Prostate gland (tissue), 2 donors: ENCODE results near the gene ZNF57. TPM values are rescaled to one million over a fixed set of nuclear protein-coding genes. Genes with fewer than 3 reads are reported as not detected.
A peak's percentile ranks its signal among the peaks of the same experiment; 100 is the strongest.

Source experiments
- DNase-seq: peaks from one replicate; pipeline ENCODE4 v3.0.0-alpha.2; 2019; ENCODE audit warnings: low spot score
- H3K27ac ChIP-seq, 2 donors: fragments of 200-600 bp; sonication (generic); 2 replicates each; pipeline ENCODE4 v1.5.1; 2017 to 2019
- H3K27me3 ChIP-seq: fragments of 200-600 bp; sonication (generic); replicated peaks from 2 replicates; pipeline ENCODE4 v1.5.1; 2019; ENCODE audit not compliant: insufficient read depth
- H3K36me3 ChIP-seq, 2 donors: fragments of 200-600 bp; sonication (generic); 1 replicate in 1 of 2; 2 replicates in 1 of 2; pipeline versions ENCODE4 v1.5.1 to v1.8.1; 2017 to 2019
- H3K4me1 ChIP-seq: fragments of 200-600 bp; sonication (generic); replicated peaks from 2 replicates; pipeline ENCODE4 v1.5.1; 2019
- H3K4me3 ChIP-seq, 2 donors: fragments of 200-600 bp; sonication (generic); 2 replicates each; pipeline ENCODE4 v1.5.1; 2017 to 2019
- H3K9me3 ChIP-seq: fragments of 200-600 bp; sonication (generic); 2 replicates; pipeline ENCODE4 v1.5.1; 2017
- CTCF ChIP-seq, 4 experiments: fragments of 200-600 bp in 2 of 4; fragments of 450-650 bp in 2 of 4; sonication (generic) in 2 of 4; IDR thresholded peaks; 1 replicate in 3 of 4; 2 replicates in 1 of 4; pipeline ENCODE4 v1.5.1; 2016 to 2019; ENCODE audit warnings: antibody characterized with exemption in 4 of 4, mild to moderate bottlenecking in 2 of 4, moderate library complexity in 2 of 4
- POLR2A ChIP-seq: fragments of 450-650 bp; IDR thresholded peaks from one replicate; pipeline ENCODE4 v1.6.1; 2016; ENCODE audit warnings: antibody characterized with exemption, mild to moderate bottlenecking
- POLR2AphosphoS5 ChIP-seq: sonication (generic); formaldehyde crosslinking; IDR thresholded peaks from one replicate; pipeline ENCODE4 v1.6.1; 2017; ENCODE audit warnings: antibody characterized with exemption
- WGBS: methylation state at CpG from one replicate; pipeline ENCODE4 v1.1.5; 2018; 5-methylcytosine and 5-hydroxymethylcytosine counted together
- intact Hi-C: fragments of 100-400 bp; cut with DNase I; formaldehyde crosslinking; loops from one replicate; pipeline ENCODE4 v1.14.2; 2022
- total RNA-seq, 2 donors: library from RNA; depleted of rRNA; stranded (reverse); fragments of >200 nt; gene quantifications; one replicate each; pipeline ENCODE4 v1.1.0, GENCODE V29; 2016

The ZNF57 gene
- total RNA-seq, 2 donors from 2014 or later = 4.8 to 10.7 TPM

GRCh38 chr19:2944775-2945574 lies 44.2 kb downstream of the ZNF57 start, which contains the start of gene ZNF77:
Gene ZNF77, minus strand, starts transcription at chr19:2944971. Its CDS starts 131 bp downstream, at chr19:2944840.
- DNase-seq = peak; percentile 99
- Histone ChIP-seq H3K4me1 (no peaks in the 10 kb centered on the region), H3K27me3 (no peaks in the 10 kb centered on the region), H3K4me3 (peak within 1 kb of the TSS; percentile 87 to 96), H3K36me3 (no peaks in the 10 kb centered on the region), H3K27ac (peak within 1 kb of the TSS; percentile 87 to 92), H3K9me3 (no peaks in the 10 kb centered on the region)
- intact Hi-C loops = no loop called here
- under 1% methylated on average over 66 of the region's 74 CpGs for WGBS
- TF ChIP-seq POLR2AphosphoS5 (peak; percentile 90), POLR2A (peak; percentile 47), CTCF (IDR thresholded peaks at IDR 0.05) (peak in 3 of 4 experiments; percentile 15 to 67 (median 55))

GRCh38 chr19:2945575-2946184 lies 45.0 kb downstream of the ZNF57 start:
- intact Hi-C loops = no loop called here
- H3K36me3 ChIP-seq = no peaks in the 10 kb centered on the region
- 42% methylated on average over 17 of the region's 17 CpGs for WGBS
- TF ChIP-seq POLR2A = no peak
- TF ChIP-seq POLR2AphosphoS5 = no peak
- no peak for TF ChIP-seq CTCF (IDR thresholded peaks at IDR 0.05)
- H3K4me3 ChIP-seq = peak overlapping the region; percentile 87 to 96
- no peaks in the 10 kb centered on the region for H3K9me3 ChIP-seq
- no peak for DNase-seq
- no peaks in the 10 kb centered on the region for H3K27me3 ChIP-seq
- H3K27ac ChIP-seq = peak overlapping the region; percentile 87 to 92
- H3K4me1 ChIP-seq = no peaks in the 10 kb centered on the region

GRCh38 chr19:2949939-2950285 lies 49.2 kb downstream of the ZNF57 start:
- H3K4me1 ChIP-seq = peaks cover 3% of the 10 kb centered on the region
- no peaks in the 10 kb centered on the region for H3K36me3 ChIP-seq
- no peaks in the 10 kb centered on the region for H3K27me3 ChIP-seq
- WGBS = under 1% methylated on average over 11 of the region's 11 CpGs
- peak overlapping the region; percentile 72 to 84 for H3K4me3 ChIP-seq
- H3K27ac ChIP-seq = peak overlapping the region; percentile 93 to 96
- intact Hi-C loops = no loop called here
- DNase-seq = no peak
- H3K9me3 ChIP-seq = no peaks in the 10 kb centered on the region
- peak in 1 of 4 experiments; percentile 6 for TF ChIP-seq CTCF (IDR thresholded peaks at IDR 0.05)
- TF ChIP-seq POLR2AphosphoS5 = no peak
- TF ChIP-seq POLR2A = no peak

- peak; percentile 100 for DNase-seq
- Histone ChIP-seq H3K27ac (peak overlapping the region; percentile 93 to 96), H3K36me3 (no peaks in the 10 kb centered on the region), H3K4me3 (peak overlapping the region; percentile 72 to 84), H3K4me1 (peaks cover 3% of the 10 kb centered on the region), H3K9me3 (no peaks in the 10 kb centered on the region), H3K27me3 (no peaks in the 10 kb centered on the region)
- TF ChIP-seq CTCF (IDR thresholded peaks at IDR 0.05) = no peak
- peak; percentile 97 for TF ChIP-seq POLR2AphosphoS5
- TF ChIP-seq POLR2A = peak; percentile 89
- WGBS = under 1% methylated on average over 53 of the region's 53 CpGs
- intact Hi-C loops = no loop called here
Measured at GRCh38 chr19:2950286-2951124, 49.8 kb downstream of the ZNF57 start.
